D721Med (cell line): ENCODE data around the gene LYL1.

Experiments
- DNase-seq: peaks from one replicate; pipeline ENCODE4 v3.0.0; 2011; ENCODE audit warnings: low spot score; ENCODE audit not compliant: insufficient read length
- FAIRE-seq: peaks from 2 replicates; lab custom pipeline; 2011; peaks lifted over from hg19 to GRCh38; lab: Jason Lieb, UNC
- CTCF ChIP-seq: IDR thresholded peaks from 2 replicates; pipeline ENCODE4 v1.5.1; 2012; ENCODE audit warnings: mild to moderate bottlenecking, control low read depth; ENCODE audit not compliant: insufficient read depth; ENCODE audit errors: missing control alignments

The LYL1 gene

DNA sequence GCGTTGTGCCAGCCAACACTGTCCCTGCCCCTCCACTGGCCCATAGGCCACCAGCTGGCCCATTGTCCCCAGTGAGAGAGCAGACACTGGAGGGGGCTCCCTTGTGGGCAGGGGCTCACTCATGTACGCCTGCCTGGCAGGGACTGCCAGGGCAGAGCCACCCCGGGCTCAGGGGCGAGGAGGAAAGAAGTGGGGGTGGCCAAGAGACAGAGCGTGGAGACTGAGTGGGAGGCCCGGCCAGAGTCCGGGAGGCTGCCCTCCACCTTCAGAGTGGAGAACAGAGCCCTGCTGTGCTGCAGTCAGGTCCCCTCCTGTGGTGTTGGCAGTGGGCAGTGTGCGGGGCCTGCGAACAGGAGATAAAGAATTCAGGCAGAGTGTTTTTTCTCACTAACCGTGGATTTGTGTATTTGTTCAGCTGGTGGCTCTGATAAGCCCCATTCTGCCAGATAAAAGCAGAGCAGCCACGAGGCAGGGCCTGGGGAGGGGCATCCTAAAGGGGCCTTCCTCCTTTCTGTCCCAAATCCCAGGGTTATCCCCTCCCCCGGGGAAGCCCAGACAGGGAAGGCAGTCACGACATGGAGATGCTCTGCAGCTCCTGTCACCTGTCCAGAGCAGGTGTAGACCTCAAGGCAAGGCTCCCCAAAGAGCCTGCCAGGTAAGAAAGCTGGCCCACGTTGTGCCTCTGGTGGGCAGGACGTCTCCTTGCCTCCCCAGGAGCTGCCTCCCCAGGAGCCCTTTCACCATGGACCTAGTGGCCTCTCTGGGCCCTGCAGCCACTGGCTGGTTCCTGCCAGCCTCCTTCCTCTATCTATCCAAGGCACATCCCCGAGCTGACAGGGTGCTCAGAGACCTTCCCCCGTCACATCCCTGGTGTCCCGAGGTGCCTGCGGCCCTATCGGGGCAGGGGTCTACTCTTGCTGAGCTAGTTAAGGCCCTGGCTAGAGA is 33.0 kb downstream of the LYL1 start:
- FAIRE-seq (no peak), DNase-seq (no peak)
- TF ChIP-seq CTCF = no peak

- FAIRE-seq = no peak
- no peak for TF ChIP-seq CTCF
Observed at GRCh38 chr19:13068085-13068846, 34.4 kb downstream of the LYL1 start.

GRCh38 chr19:13066933-13067807 is 35.5 kb downstream of the LYL1 start:
- no peak for DNase-seq
- TF ChIP-seq CTCF = no peak
- FAIRE-seq = no peak

More at GRCh38 chr19:13068085-13068846, 34.4 kb downstream of the LYL1 start:
- no peak for DNase-seq

- TF ChIP-seq CTCF = no peak
- DNase-seq = no peak
- FAIRE-seq = no peak
Observed at GRCh38 chr19:13066226-13066625, 36.4 kb downstream of the LYL1 start.

DNA sequence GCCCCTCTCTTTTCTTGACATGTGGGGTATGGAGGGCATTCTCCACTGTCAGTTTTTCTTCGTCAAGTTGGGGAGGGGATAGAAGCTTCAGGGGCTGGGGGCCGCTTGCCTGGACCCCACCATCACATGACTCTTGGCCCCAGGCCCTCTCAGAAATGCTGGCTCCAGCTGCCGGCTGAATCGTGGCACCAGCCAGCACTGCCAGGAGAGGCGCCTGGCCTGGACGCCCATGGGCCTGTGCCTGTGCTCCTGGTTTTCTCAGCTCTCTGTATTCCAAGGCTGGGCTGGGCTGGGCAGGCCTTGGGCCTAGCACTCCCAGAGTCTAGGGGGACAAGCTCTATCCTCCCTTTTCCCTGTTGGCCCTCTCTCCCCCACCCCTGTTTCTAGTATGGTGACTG is 38.6 kb downstream of the LYL1 start:
- FAIRE-seq = no peak
- no peak for TF ChIP-seq CTCF
- no peak for DNase-seq

GRCh38 chr19:13063461-13064091 is 39.1 kb downstream of the LYL1 start:
- DNase-seq = no peak
- TF ChIP-seq CTCF = no peak
- FAIRE-seq = no peak
